ENCODE data around the gene TMEM139.
"Not testable (repeated sequence)": the region's sequence is repeated elsewhere in the genome, so short reads cannot be mapped to it uniquely, and the experiment has no call there.

The TMEM139 gene

GRCh38 chr7:143289421-143289820 lies 4.7 kb downstream of the TMEM139 start:
- no peak for DNase-seq

GRCh38 chr7:143289888-143290287 lies 5.1 kb downstream of the TMEM139 start:
- not testable (repeated sequence) for DNase-seq

GRCh38 chr7:143290293-143290692 lies 5.5 kb downstream of the TMEM139 start:
- no peak for DNase-seq

GRCh38 chr7:143292876-143293275 lies 8.1 kb downstream of the TMEM139 start:
- no peak for DNase-seq

- DNase-seq, result no peak
These were observed 11.1 kb downstream of the TMEM139 start for GRCh38 chr7:143295870-143296269.

GRCh38 chr7:143296686-143297085 lies 11.9 kb downstream of the TMEM139 start:
- no peak for DNase-seq

- no peak for DNase-seq
These were observed 14.6 kb downstream of the TMEM139 start for GRCh38 chr7:143299346-143299745.

- no peak for DNase-seq
These were observed 15.1 kb downstream of the TMEM139 start for GRCh38 chr7:143299840-143300239.

- DNase-seq, result no peak
These were observed 16.5 kb downstream of the TMEM139 start for GRCh38 chr7:143300959-143301935.

- no peak for DNase-seq
These were observed 19.0 kb downstream of the TMEM139 start for GRCh38 chr7:143303733-143304132.

GRCh38 chr7:143304938-143305337 lies 20.2 kb downstream of the TMEM139 start:
- no peak for DNase-seq

- DNase-seq, result peak in 9 of 14 donors; percentile 7 to 54 (median 39)
These were observed 20.8 kb downstream of the TMEM139 start for GRCh38 chr7:143305423-143306070.

GRCh38 chr7:143308632-143309031 lies 23.9 kb downstream of the TMEM139 start:
- no peak for DNase-seq

- no peak for DNase-seq
These were observed 29.4 kb downstream of the TMEM139 start for GRCh38 chr7:143314127-143314526.

GRCh38 chr7:143315776-143316175 lies 31.0 kb downstream of the TMEM139 start, which contains the start of gene CLCN1:
CLCN1 (plus strand) TSS chr7:143316111; CDS start chr7:143316213, 102 bp downstream.
- DNase-seq, result no peak

- no peak for DNase-seq
These were observed 31.7 kb downstream of the TMEM139 start for GRCh38 chr7:143316492-143316891.

- no peak for DNase-seq
These were observed 33.9 kb downstream of the TMEM139 start for GRCh38 chr7:143318661-143319060.

- DNase-seq, result no peak
These were observed 35.9 kb downstream of the TMEM139 start for GRCh38 chr7:143320620-143321019.

- no peak for DNase-seq
These were observed 36.5 kb downstream of the TMEM139 start for GRCh38 chr7:143321242-143321641.

- peak in 2 of 14 donors; percentile 2 to 4 for DNase-seq
These were observed 37.0 kb downstream of the TMEM139 start for GRCh38 chr7:143321734-143322133.

GRCh38 chr7:143322760-143323633 lies 38.2 kb downstream of the TMEM139 start:
- no peak for DNase-seq

GRCh38 chr7:143323653-143324052 lies 38.9 kb downstream of the TMEM139 start:
- DNase-seq, result no peak
